Measurements from ENCODE around the gene DPYD.
A peak's percentile ranks its signal among the peaks of the same experiment; 100 is the strongest.

- TF ChIP-seq, protein P1, sequence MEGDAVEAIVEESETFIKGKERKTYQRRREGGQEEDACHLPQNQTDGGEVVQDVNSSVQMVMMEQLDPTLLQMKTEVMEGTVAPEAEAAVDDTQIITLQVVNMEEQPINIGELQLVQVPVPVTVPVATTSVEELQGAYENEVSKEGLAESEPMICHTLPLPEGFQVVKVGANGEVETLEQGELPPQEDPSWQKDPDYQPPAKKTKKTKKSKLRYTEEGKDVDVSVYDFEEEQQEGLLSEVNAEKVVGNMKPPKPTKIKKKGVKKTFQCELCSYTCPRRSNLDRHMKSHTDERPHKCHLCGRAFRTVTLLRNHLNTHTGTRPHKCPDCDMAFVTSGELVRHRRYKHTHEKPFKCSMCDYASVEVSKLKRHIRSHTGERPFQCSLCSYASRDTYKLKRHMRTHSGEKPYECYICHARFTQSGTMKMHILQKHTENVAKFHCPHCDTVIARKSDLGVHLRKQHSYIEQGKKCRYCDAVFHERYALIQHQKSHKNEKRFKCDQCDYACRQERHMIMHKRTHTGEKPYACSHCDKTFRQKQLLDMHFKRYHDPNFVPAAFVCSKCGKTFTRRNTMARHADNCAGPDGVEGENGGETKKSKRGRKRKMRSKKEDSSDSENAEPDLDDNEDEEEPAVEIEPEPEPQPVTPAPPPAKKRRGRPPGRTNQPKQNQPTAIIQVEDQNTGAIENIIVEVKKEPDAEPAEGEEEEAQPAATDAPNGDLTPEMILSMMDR (IDR thresholded peaks at IDR 0.05), result no peak
- TF ChIP-seq POLR2AphosphoS5 (IDR thresholded peaks at IDR 0.05) (peak in 2 of 4 donors; percentile 17 to 22), POLR2A (IDR thresholded peaks at IDR 0.05) (no peak), EP300 (IDR thresholded peaks at IDR 0.05) (no peak)
Observed at GRCh38 chr1:97849345-97850340, 71.2 kb downstream of the DPYD start.

Data from sigmoid colon (tissue), 4 donors.